ENCODE measurements around the gene ZXDC. TPM values are rescaled to one million over a fixed set of nuclear protein-coding genes. Genes with fewer than 3 reads are reported as not detected.

ZXDC gene
- total and polyA plus RNA-seq, 9 of the 15 experiments (the other 6 are each of a cell fraction or from before 2014, with no cell fraction given): 0.59 to 13.4 (median 7.3) TPM

GRCh38 chr3:126407412-126408044 lies 68.2 kb downstream of the ZXDC start:
- no peaks in the 10 kb centered on the region for H4K20me1 ChIP-seq (replicated peaks; ENCODE audit: control insufficient read depth, insufficient read depth, low read length)
- WGBS (ENCODE audit: insufficient coverage, low coverage, missing lambda C conversion rate): 5% methylated on average over 5 of the region's 5 CpGs
- BruUV-seq (replicated peaks): no TSS peak
- H3K4me1 ChIP-seq (replicated peaks in 1 of 2; ENCODE audit: control insufficient read depth in 2 of 2, insufficient read depth in 2 of 2, low read length in 2 of 2): no peaks in the 10 kb centered on the region
- H3K9ac ChIP-seq (ENCODE audit: insufficient read depth in 1 of 2, low read depth in 2 of 2, low read length in 2 of 2): no peak overlapping the region
- no peak overlapping the region for H3K4me2 ChIP-seq (ENCODE audit: insufficient read depth, low read length)
- FAIRE-seq (no peak), DNase-seq (ENCODE audit: extremely low read depth in 1 of 4, low spot score in 3 of 4) (no peak), ATAC-seq (no peak)
- no peak overlapping the region for H2AFZ ChIP-seq (ENCODE audit: low read depth, low read length)
- no peak overlapping the region for H3K27ac ChIP-seq (ENCODE audit: extremely low read depth, low read depth, low read length)
- H3K27me3 ChIP-seq (ENCODE audit: control insufficient read depth in 2 of 2, insufficient read depth in 2 of 2, low read length in 2 of 2): peaks cover 2 to 32% of the 10 kb centered on the region in 2 experiments; a peak in 4 of 5 replicates
- CTCF ChIA-PET (ENCODE audit: low intra/inter-chr PET ratio): no interaction called here
- no peak overlapping the region for H3K4me3 ChIP-seq
- H3K9me1 ChIP-seq (ENCODE audit: control insufficient read depth, insufficient read depth, low read length): no peaks in the 10 kb centered on the region
- no peaks in the 10 kb centered on the region for H3K9me3 ChIP-seq (replicated peaks; ENCODE audit: control insufficient read depth, insufficient read depth, low read depth, low read length)
- TF ChIP-seq POLR2B (IDR thresholded peaks at IDR 0.05; ENCODE audit: low read depth, partially characterized antibody) (no peak), ZNF589 (CRISPR knock-in tag; IDR thresholded peaks at IDR 0.05; ENCODE audit: low read depth) (no peak), NEUROD1 (IDR thresholded peaks at IDR 0.05; ENCODE audit: borderline replicate concordance, low read depth, low read length, partially characterized antibody) (no peak), ZNF24 (IDR thresholded peaks at IDR 0.05) (no peak), ZNF184 (CRISPR knock-in tag; IDR thresholded peaks at IDR 0.05) (no peak), TAF7 (tag; IDR thresholded peaks at IDR 0.05) (no peak), SMAD4 (CRISPR knock-in tag; conservative IDR thresholded peaks at IDR 0.05) (no peak), KDM2B (CRISPR knock-in tag; IDR thresholded peaks at IDR 0.05) (no peak), ZNF175 (CRISPR knock-in tag; IDR thresholded peaks at IDR 0.05; ENCODE audit: low read depth) (no peak), ID3 (CRISPR knock-in tag; IDR thresholded peaks at IDR 0.05) (no peak), ID3 (tag; IDR thresholded peaks at IDR 0.05) (no peak), SETDB1 (IDR thresholded peaks at IDR 0.05; ENCODE audit: low read length) (no peak), ZC3H11A (IDR thresholded peaks at IDR 0.05; ENCODE audit: low read depth, low read length) (no peak)
- intact Hi-C loops (cut with micrococcal nuclease): no loop called here
- POLR2A ChIA-PET: interaction anchor here (0.7 kb wide), 1 partner anchor 9 kb away, joined by 3 read pairs; no protein-coding TSS in a partner anchor
- in situ Hi-C loops (cut with MboI): no loop called here
- H3K79me2 ChIP-seq (ENCODE audit: control insufficient read depth, insufficient read depth, low read length): no peaks in the 10 kb centered on the region
- H3K36me3 ChIP-seq (ENCODE audit: control insufficient read depth, insufficient read depth, low read length): no peaks in the 10 kb centered on the region
